ENCODE results near the gene MFSD1.
"Not testable (repeated sequence)": the region's sequence is repeated elsewhere in the genome, so short reads cannot be mapped to it uniquely, and the experiment has no call there.

Gene MFSD1

DNA sequence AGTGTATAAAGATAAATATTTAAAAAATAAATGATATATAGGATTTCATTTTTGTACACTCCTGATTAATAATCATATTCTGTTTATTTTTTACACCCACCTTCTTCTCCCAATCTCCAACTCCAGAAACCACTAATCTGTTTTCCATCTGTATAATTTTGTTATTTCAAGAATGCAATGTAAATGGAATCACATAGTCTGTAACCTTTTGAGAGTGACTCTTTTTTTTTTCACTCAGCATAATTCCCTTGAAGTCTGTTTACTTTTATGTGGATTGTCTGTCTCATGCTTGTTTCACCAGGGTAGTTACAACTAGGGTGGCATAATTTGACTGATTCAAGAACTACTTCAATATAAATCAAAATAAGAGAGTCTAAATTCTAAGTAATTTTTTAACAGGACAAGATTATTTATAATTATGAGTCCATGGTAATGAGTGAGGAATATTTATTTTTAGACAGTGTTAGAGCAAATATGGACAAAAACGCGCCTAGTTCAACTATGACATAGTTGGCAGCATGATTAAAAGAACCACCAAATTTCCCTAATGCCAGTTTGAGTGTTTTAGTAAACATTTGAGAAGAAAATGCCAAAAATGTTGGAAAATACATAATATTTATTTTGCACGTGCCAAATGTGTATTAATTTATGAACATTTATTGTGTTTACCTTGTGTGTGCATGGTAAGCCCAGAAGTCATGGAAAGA lies 19.4 kb upstream of the MFSD1 start:
- ATAC-seq (replicated peaks; ENCODE audit: extremely low read depth, poor library complexity, severe bottlenecking) (no peak), DNase-seq (ENCODE audit: low spot score in 2 of 2) (no peak)
- Mint-ChIP-seq H3K4me3 (no peak overlapping the region), H3K27me3 (no peaks in the 10 kb centered on the region), H3K36me3 (ENCODE audit: insufficient read depth) (no peaks in the 10 kb centered on the region), H3K9me3 (no peaks in the 10 kb centered on the region), H3K4me1 (no peaks in the 10 kb centered on the region), H3K27ac (ENCODE audit: low read depth) (no peak overlapping the region)

DNA sequence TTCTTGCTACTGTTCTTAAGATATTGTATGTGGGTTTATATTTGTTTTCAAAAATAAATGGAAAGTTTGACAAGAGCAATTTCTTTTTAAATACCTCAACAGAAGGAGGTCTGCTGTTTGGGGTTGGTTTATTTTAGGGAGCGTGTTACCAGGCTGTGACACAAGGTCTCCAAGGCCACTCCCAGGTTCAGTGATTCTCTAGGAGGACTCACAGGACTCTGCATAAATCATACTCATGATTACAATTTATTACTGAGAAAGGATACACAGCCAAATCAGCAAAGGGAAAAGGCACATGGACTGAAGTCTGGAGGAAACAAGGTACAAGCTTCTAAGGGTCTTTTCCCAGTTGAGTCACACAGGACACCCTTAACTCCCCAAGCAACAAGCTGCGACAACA lies 18.8 kb upstream of the MFSD1 start:
- H3K4me1 Mint-ChIP-seq: no peaks in the 10 kb centered on the region
- no peaks in the 10 kb centered on the region for H3K9me3 Mint-ChIP-seq
- no peak for DNase-seq (ENCODE audit: low spot score in 2 of 2)
- no peaks in the 10 kb centered on the region for H3K27me3 Mint-ChIP-seq
- H3K27ac Mint-ChIP-seq (ENCODE audit: low read depth): no peak overlapping the region
- H3K36me3 Mint-ChIP-seq (ENCODE audit: insufficient read depth): no peaks in the 10 kb centered on the region
- no peak for ATAC-seq (replicated peaks; ENCODE audit: extremely low read depth, poor library complexity, severe bottlenecking)
- no peak overlapping the region for H3K4me3 Mint-ChIP-seq

DNA sequence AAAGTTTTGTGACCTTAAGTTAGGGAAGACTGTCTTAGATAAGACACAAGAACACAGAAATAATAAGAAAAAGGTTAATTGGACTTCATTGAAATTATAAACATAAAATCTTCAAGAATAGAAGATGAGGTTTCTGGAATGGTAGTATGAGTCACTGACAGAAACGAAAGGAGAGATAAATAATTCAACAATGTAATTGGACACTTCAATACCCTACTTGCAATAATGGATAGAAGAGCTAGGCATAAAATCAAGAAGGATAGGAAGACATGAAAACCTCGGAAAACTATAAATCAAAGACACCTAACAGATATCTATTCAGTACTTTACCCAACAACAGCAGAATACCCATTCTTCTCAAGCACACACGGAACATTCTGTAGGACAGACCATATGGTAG lies 15.9 kb upstream of the MFSD1 start:
- no peak overlapping the region for H3K27ac Mint-ChIP-seq (ENCODE audit: low read depth)
- peaks cover under 1% of the 10 kb centered on the region for H3K4me1 Mint-ChIP-seq
- no peaks in the 10 kb centered on the region for H3K36me3 Mint-ChIP-seq (ENCODE audit: insufficient read depth)
- DNase-seq (ENCODE audit: low spot score in 2 of 2): no peak
- no peaks in the 10 kb centered on the region for H3K27me3 Mint-ChIP-seq
- no peaks in the 10 kb centered on the region for H3K9me3 Mint-ChIP-seq
- ATAC-seq (replicated peaks; ENCODE audit: extremely low read depth, poor library complexity, severe bottlenecking): no peak
- no peak overlapping the region for H3K4me3 Mint-ChIP-seq

DNA sequence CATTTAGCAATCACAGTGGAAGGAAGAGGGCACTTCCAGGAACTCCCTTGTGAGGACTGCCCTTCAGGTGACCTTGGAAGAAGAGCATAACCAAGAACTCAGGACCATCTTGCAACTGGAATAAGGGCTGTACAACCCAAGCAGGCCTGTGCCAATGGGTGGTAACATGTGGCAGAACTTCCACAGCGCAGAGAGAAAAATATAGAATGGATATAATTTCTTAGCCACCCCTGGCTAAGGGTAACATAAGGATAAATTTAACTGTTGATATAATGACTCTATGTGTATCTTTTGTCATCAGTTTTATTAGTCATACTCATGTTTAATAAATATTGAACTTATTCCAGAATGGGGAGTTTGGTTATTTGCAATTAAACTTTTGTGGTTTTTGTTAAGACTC lies 13.4 kb upstream of the MFSD1 start:
- no peaks in the 10 kb centered on the region for H3K36me3 Mint-ChIP-seq (ENCODE audit: insufficient read depth)
- ATAC-seq (replicated peaks; ENCODE audit: extremely low read depth, poor library complexity, severe bottlenecking) (no peak), DNase-seq (ENCODE audit: low spot score in 2 of 2) (no peak)
- H3K27me3 Mint-ChIP-seq: no peaks in the 10 kb centered on the region
- H3K27ac Mint-ChIP-seq (ENCODE audit: low read depth): no peak overlapping the region
- no peak overlapping the region for H3K4me3 Mint-ChIP-seq
- H3K4me1 Mint-ChIP-seq: peaks cover 5% of the 10 kb centered on the region
- no peaks in the 10 kb centered on the region for H3K9me3 Mint-ChIP-seq

DNA sequence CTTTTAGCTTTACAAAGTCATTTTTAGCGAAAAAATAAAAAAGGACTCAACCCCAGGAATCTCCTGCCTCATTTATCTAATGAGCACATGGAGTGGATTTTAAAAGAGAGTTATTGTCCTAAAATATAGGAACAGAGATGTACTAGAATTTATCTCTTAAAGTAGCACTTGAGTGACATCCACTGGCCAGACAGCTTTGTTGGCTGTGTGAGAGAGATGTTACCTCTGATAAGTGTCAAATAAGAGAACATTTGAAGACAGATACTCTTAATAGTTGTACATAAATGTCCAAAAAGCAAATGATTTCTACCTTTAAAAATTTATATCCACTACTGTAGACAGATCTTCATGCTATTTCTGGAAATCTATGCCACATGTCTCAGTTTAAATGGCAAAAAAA lies 12.3 kb upstream of the MFSD1 start:
- no peaks in the 10 kb centered on the region for H3K36me3 Mint-ChIP-seq (ENCODE audit: insufficient read depth)
- DNase-seq (ENCODE audit: low spot score in 2 of 2) (no peak), ATAC-seq (replicated peaks; ENCODE audit: extremely low read depth, poor library complexity, severe bottlenecking) (no peak)
- H3K9me3 Mint-ChIP-seq: no peaks in the 10 kb centered on the region
- no peak overlapping the region for H3K27ac Mint-ChIP-seq (ENCODE audit: low read depth)
- H3K4me1 Mint-ChIP-seq: peaks cover 5% of the 10 kb centered on the region
- no peaks in the 10 kb centered on the region for H3K27me3 Mint-ChIP-seq
- no peak overlapping the region for H3K4me3 Mint-ChIP-seq

DNA sequence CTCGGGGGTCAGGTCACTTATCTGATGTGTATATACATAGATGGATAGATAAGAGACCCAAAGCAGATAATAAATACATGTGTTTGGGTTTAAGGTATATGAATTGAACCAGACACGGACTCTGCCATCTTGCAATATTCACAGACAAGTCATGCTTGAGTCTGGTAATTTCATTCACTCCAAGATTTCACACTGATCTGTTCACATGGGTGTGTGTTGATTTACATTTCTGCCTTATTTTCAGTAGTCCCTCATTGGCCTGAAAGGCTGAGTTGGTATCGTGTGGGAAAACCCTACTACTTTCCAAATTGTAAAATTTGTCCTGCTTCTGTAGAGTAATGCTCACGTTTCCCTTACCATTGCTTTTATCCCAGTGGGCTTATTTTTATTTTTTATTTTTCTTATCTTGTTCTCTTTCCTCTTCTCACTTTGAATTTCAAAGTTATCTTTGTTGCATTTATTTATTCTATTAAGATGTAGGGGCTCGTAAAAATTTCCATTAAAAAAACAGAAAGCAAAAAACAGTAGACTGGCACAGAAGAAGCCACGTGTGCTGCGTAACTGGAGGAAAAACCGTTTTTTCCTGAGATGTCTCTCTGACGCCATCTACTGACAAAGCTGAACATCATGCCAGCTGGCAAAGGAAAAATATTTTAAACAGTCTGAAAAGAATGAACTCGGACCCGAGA lies 10.8 kb upstream of the MFSD1 start:
- Mint-ChIP-seq H3K36me3 (ENCODE audit: insufficient read depth) (no peaks in the 10 kb centered on the region), H3K4me3 (peak overlapping the region; percentile 52), H3K4me1 (peaks cover 5% of the 10 kb centered on the region), H3K27ac (ENCODE audit: low read depth) (no peak overlapping the region), H3K27me3 (no peaks in the 10 kb centered on the region), H3K9me3 (no peaks in the 10 kb centered on the region)
- no peak for ATAC-seq (replicated peaks; ENCODE audit: extremely low read depth, poor library complexity, severe bottlenecking)
- DNase-seq (ENCODE audit: low spot score in 2 of 2): no peak

DNA sequence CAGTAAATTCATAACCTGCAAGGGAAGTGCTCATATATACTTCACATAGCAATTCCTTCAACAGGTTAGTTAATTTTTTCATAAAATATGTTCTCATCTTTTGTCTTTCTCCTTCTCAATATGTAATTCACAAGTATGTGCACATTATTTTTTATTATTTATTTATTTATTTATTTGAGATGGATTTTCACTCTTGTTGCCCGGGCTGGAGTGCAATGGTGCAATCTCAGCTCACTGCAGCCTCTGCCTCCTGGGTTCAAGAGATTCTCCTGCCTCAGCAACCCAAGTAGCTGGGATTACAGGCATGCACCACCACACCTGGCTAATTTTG lies 10.3 kb upstream of the MFSD1 start:
- not testable (repeated sequence) for H3K36me3 Mint-ChIP-seq (ENCODE audit: insufficient read depth); DNase-seq (ENCODE audit: low spot score in 2 of 2); H3K9me3 Mint-ChIP-seq; ATAC-seq (replicated peaks; ENCODE audit: extremely low read depth, poor library complexity, severe bottlenecking); H3K4me1 Mint-ChIP-seq; H3K27me3 Mint-ChIP-seq; H3K27ac Mint-ChIP-seq (ENCODE audit: low read depth)
- H3K4me3 Mint-ChIP-seq: peak overlapping the region; percentile 52

DNA sequence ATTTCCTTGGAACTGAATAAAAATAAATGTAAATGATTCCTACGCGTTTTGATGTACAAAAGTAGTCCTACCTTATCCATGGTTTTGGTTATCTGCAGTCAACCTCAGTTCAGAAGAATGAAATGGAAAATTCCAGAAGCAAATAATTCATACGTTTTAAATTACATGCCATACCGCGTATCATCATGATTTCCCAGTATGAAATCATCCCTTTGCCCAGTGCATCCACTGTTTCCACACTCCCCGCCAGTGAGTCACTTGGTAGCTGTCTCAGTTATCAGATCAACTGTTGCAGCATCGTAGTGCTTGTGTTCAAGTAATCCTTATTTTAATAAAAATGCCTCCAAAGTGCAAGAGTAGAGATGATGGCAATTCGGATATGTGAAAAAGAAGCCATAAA lies 9.1 kb upstream of the MFSD1 start:
- Mint-ChIP-seq H3K36me3 (ENCODE audit: insufficient read depth) (no peaks in the 10 kb centered on the region), H3K27ac (ENCODE audit: low read depth) (no peak overlapping the region), H3K27me3 (no peaks in the 10 kb centered on the region), H3K4me1 (peaks cover 5% of the 10 kb centered on the region), H3K9me3 (no peaks in the 10 kb centered on the region), H3K4me3 (no peak overlapping the region)
- ATAC-seq (replicated peaks; ENCODE audit: extremely low read depth, poor library complexity, severe bottlenecking) (no peak), DNase-seq (ENCODE audit: low spot score in 2 of 2) (no peak)

DNA sequence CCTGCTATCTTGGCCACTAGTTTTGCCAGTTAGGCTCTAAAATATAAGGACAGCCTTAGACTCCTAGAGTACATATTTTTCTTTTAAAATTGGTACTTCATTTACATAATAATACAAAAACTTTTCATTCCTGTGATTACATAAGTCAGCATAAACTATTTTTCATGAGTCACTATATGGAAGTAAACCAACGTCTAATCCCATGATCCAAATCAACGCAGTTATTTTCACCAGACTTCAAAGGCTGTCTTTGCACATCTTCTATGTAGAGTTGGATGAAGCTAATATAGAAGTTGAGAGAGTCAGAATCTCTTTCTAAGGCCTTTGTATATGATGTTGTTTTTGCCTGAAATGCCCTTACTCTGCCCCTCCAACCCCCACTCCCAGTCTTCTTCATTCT lies 7.6 kb upstream of the MFSD1 start:
- Mint-ChIP-seq H3K36me3 (ENCODE audit: insufficient read depth) (no peaks in the 10 kb centered on the region), H3K4me3 (no peak overlapping the region), H3K9me3 (no peaks in the 10 kb centered on the region), H3K27ac (ENCODE audit: low read depth) (no peak overlapping the region), H3K4me1 (peaks cover 5% of the 10 kb centered on the region), H3K27me3 (no peaks in the 10 kb centered on the region)
- ATAC-seq (replicated peaks; ENCODE audit: extremely low read depth, poor library complexity, severe bottlenecking) (no peak), DNase-seq (ENCODE audit: low spot score in 2 of 2) (no peak)

DNA sequence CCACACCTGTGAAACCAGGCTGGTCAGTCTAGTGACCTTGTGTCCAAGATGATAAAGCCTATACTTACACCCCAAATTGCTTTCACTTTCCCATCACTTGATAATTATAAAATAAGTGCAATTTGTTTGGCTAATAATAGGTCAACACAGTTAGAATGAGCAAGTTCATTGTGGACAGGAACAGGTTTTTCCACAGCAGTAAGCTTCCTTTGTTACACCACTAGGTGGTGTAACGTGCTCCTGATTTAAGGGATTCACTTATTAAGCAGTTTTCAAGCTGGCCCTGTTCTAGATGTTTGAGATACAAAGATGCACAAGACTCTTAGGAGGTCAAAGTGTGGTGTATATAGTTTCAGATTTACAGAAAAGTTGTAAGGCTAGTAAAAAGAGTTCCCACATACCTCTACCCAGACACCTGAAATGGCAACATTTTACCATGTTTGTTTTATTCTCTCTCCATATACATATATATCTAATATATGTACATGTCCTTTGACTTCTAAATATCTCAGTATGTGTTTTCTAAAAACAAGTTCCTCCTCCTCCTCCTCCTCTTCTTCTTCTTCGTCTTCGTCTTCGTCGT lies 6.8 kb upstream of the MFSD1 start:
- DNase-seq (ENCODE audit: low spot score in 2 of 2): no peak
- no peaks in the 10 kb centered on the region for H3K9me3 Mint-ChIP-seq
- H3K27me3 Mint-ChIP-seq: no peaks in the 10 kb centered on the region
- H3K4me3 Mint-ChIP-seq: no peak overlapping the region
- H3K27ac Mint-ChIP-seq (ENCODE audit: low read depth): no peak overlapping the region
- ATAC-seq (replicated peaks; ENCODE audit: extremely low read depth, poor library complexity, severe bottlenecking): peak; percentile 28
- no peaks in the 10 kb centered on the region for H3K36me3 Mint-ChIP-seq (ENCODE audit: insufficient read depth)
- peaks cover 5% of the 10 kb centered on the region for H3K4me1 Mint-ChIP-seq

DNA sequence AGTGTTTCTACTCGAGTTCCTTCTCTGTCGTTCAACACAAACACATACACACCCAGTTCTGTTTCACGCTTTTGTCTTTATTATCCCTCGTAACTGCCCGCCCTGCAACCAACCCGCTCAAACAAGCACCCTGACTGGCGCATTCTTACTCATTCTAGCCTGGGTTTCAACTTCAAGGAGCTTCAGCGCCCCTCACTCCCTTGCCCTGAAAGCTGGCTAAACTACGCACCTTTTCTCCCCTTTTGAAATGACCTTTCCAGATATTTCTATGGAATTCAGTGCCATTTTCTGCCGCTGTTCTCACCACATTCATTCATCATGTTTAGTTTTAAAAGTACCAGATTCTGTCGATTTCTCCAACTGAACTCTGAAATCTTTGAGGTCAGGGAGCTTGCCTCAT lies 653 bp upstream of the MFSD1 start:
- no peaks in the 10 kb centered on the region for H3K9me3 Mint-ChIP-seq
- ATAC-seq (replicated peaks; ENCODE audit: extremely low read depth, poor library complexity, severe bottlenecking) (no peak), DNase-seq (ENCODE audit: low spot score in 2 of 2) (no peak)
- H3K27me3 Mint-ChIP-seq: no peaks in the 10 kb centered on the region
- peak overlapping the region; percentile 82 for H3K27ac Mint-ChIP-seq (ENCODE audit: low read depth)
- peaks cover 13% of the 10 kb centered on the region for H3K4me1 Mint-ChIP-seq
- peaks cover 11% of the 10 kb centered on the region for H3K36me3 Mint-ChIP-seq (ENCODE audit: insufficient read depth)
- H3K4me3 Mint-ChIP-seq: peak overlapping the region; percentile 78

DNA sequence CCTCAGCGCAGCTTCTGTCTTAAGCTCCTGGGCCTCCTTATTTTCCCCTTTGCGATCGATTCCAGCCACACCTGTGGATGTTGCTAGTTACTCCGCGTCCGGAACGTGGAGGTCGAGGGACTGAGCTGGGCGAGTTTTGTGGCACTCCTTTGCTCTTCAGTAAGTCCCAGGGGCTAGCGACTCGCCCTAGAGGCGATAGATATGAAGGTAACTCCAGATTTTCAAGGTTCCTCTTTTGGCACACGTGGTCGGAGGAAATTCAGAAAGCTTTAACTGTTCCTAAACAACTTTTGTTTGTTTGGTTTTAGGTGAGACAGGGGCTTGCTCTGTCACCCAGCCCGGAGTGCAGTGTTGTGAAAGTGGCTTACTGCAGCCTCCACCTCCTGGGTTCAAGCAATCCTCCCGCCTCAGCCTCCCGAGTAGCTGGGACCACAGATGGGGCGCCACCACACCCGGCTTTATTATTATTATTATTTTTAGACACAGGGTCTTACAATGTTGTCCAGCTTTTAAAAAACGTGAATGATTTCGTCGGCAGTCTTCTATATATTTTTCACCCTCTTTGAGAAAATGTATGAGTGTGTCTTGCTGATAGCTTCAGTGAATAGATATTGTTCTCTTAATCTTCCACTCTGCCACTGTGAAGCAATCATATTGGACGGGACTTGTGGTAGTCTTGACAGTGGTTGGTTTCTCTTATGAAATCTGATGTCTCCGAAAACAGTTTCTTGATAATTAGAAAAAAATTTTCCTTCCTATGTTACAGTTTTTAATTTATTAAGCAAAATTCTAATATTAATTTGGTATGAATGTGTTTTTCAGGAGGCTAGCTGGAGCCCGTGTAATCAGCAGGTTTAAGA lies 785 bp downstream of the MFSD1 start:
- Mint-ChIP-seq H3K4me1 (peaks cover 13% of the 10 kb centered on the region), H3K4me3 (peak overlapping the region; percentile 78)
- DNase-seq (ENCODE audit: low spot score in 2 of 2): peak in 1 of 2 donors; percentile 11

More for the DNA sequence above, 785 bp downstream of the MFSD1 start:
- Mint-ChIP-seq H3K27ac (ENCODE audit: low read depth) (peak overlapping the region; percentile 49), H3K9me3 (no peaks in the 10 kb centered on the region), H3K36me3 (ENCODE audit: insufficient read depth) (peaks cover 19% of the 10 kb centered on the region), H3K27me3 (no peaks in the 10 kb centered on the region)
- ATAC-seq (replicated peaks; ENCODE audit: extremely low read depth, poor library complexity, severe bottlenecking): peak; percentile 18
